H1 (cell line): ENCODE measurements around the gene ABHD12. TPM values are rescaled to one million over a fixed set of nuclear protein-coding genes. Genes with fewer than 3 reads are reported as not detected.

Experiments
- CTCF ChIA-PET: fragments of 300-600 bp; sonication (Branson Sonifier 250); formaldehyde crosslinking; loops from one replicate; lab custom pipeline; 2021; ENCODE audit not compliant: partially characterized antibody; lab: Charles Lee
- POLR2A ChIA-PET: fragments of 300-600 bp; sonication (Branson Sonifier 250); formaldehyde crosslinking; loops from one replicate; lab custom pipeline; 2021; ENCODE audit warnings: inconsistent platforms; ENCODE audit not compliant: partially characterized antibody; lab: Charles Lee
- DNase-seq, 2 experiments: peaks; one replicate each; pipeline versions ENCODE4 v3.0.0 to v3.0.0-alpha.2; 2010 to 2022; ENCODE audit warnings: low spot score in 2 of 2, low read depth in 1 of 2, mixed read lengths in 1 of 2
- FAIRE-seq: peaks from 2 replicates; lab custom pipeline; 2011; peaks lifted over from hg19 to GRCh38; lab: Jason Lieb, UNC
- H2AFZ ChIP-seq: 2 replicates; pipeline ENCODE4 v1.8.1; 2012; ENCODE audit warnings: low read length, inconsistent platforms
- H2AK5ac ChIP-seq: 2 replicates; pipeline ENCODE4 v1.6.1; 2013; ENCODE audit warnings: low read depth, low read length
- H2BK120ac ChIP-seq: replicated peaks from 2 replicates; pipeline ENCODE3; 2013; ENCODE audit warnings: low read depth, low read length, inconsistent platforms
- H2BK12ac ChIP-seq: 2 replicates; pipeline ENCODE4 v1.6.1; 2013; ENCODE audit warnings: low read depth, low read length
- H2BK15ac ChIP-seq: 2 replicates; pipeline ENCODE4 v1.6.1; 2013; ENCODE audit warnings: low read length
- H2BK20ac ChIP-seq: 2 replicates; pipeline ENCODE4 v1.6.1; 2013; ENCODE audit warnings: low read length
- H2BK5ac ChIP-seq: 2 replicates; pipeline ENCODE4 v1.6.1; 2013; ENCODE audit warnings: low read depth, low read length
- H3K14ac ChIP-seq: 2 replicates; pipeline ENCODE4 v1.6.1; 2013; ENCODE audit warnings: inconsistent platforms; ENCODE audit not compliant: insufficient read length
- H3K18ac ChIP-seq: 2 replicates; pipeline ENCODE4 v1.6.1; 2013; ENCODE audit warnings: low read length; ENCODE audit errors: extremely low read depth
- H3K23ac ChIP-seq: 2 replicates; pipeline ENCODE4 v1.6.1; 2013; ENCODE audit warnings: inconsistent platforms; ENCODE audit not compliant: insufficient read length
- H3K23me2 ChIP-seq: 2 replicates; pipeline ENCODE4 v1.6.1; 2013; ENCODE audit warnings: low read depth, low read length
- H3K27ac ChIP-seq: 2 replicates; pipeline ENCODE4 v1.6.1; 2011; ENCODE audit warnings: low read depth, low read length, inconsistent platforms
- H3K27me3 ChIP-seq, 4 experiments: replicated peaks in 1 of 4; 1 replicate in 1 of 4; 2 replicates in 3 of 4; pipeline versions ENCODE4 v1.6.1 to v1.8.1; 2011 to 2013; ENCODE audit warnings: low read length in 3 of 4, mild to moderate bottlenecking in 3 of 4, inconsistent platforms in 2 of 4, mixed read lengths in 2 of 4, moderate library complexity in 1 of 4; ENCODE audit not compliant: control insufficient read depth in 3 of 4, insufficient read depth in 3 of 4; ENCODE audit errors: extremely low read depth in 1 of 4
- H3K36me3 ChIP-seq, 4 experiments: 2 replicates each; pipeline versions ENCODE4 v1.6.1 to v1.8.1; 2011 to 2013; ENCODE audit warnings: mild to moderate bottlenecking in 4 of 4, low read length in 3 of 4, moderate library complexity in 2 of 4, control low read depth in 1 of 4, inconsistent platforms in 1 of 4; ENCODE audit not compliant: insufficient read depth in 4 of 4, control insufficient read depth in 2 of 4
- H3K4ac ChIP-seq: replicated peaks from 2 replicates; pipeline ENCODE3; 2013; ENCODE audit warnings: low read length, low read depth, mixed read lengths, inconsistent platforms; ENCODE audit not compliant: insufficient read length
- H3K4me1 ChIP-seq, 4 experiments: replicated peaks in 1 of 4; 1 replicate in 1 of 4; 2 replicates in 3 of 4; pipeline versions ENCODE4 v1.6.1 to v1.8.1; 2011 to 2013; ENCODE audit warnings: low read length in 3 of 4, inconsistent platforms in 2 of 4, mixed read lengths in 1 of 4; ENCODE audit not compliant: insufficient read depth in 4 of 4, control insufficient read depth in 3 of 4
- H3K4me2 ChIP-seq, 2 experiments: 2 replicates each; pipeline versions ENCODE4 v1.6.1 to v1.8.1; 2011 to 2013; ENCODE audit warnings: low read depth in 2 of 2, low read length in 2 of 2, control low read depth in 1 of 2, inconsistent platforms in 1 of 2, mild to moderate bottlenecking in 1 of 2; ENCODE audit not compliant: insufficient read depth in 1 of 2
- H3K4me3 ChIP-seq, 4 experiments: fragments of 200-600, 300-600 bp in 1 of 4; sonication (generic), shearing (Covaris generic), sonication (Bioruptor Twin) in 1 of 4; 2 replicates each; pipeline versions ENCODE4 v1.5.1 to v1.8.1; 2011 to 2016; ENCODE audit warnings: low read length in 4 of 4, low read depth in 3 of 4, control low read depth in 2 of 4, inconsistent platforms in 2 of 4, mild to moderate bottlenecking in 2 of 4, mixed read lengths in 1 of 4, moderate library complexity in 1 of 4; ENCODE audit not compliant: insufficient read depth in 2 of 4; ENCODE audit errors: extremely low read depth in 1 of 4
- H3K56ac ChIP-seq: replicated peaks from 2 replicates; pipeline ENCODE3; 2013; ENCODE audit warnings: low read depth, mild to moderate bottlenecking, mixed read lengths, low read length, inconsistent platforms; ENCODE audit not compliant: insufficient read length
- H3K79me1 ChIP-seq: 2 replicates; pipeline ENCODE4 v1.6.1; 2013; ENCODE audit warnings: low read depth, low read length, control low read depth
- H3K79me2 ChIP-seq, 2 experiments: 2 replicates each; pipeline versions ENCODE4 v1.6.1 to v1.8.1; 2012 to 2013; ENCODE audit warnings: low read length in 2 of 2, mild to moderate bottlenecking in 2 of 2, inconsistent platforms in 1 of 2; ENCODE audit not compliant: insufficient read depth in 2 of 2, control insufficient read depth in 1 of 2
- H3K9ac ChIP-seq, 4 experiments: replicated peaks in 1 of 4; 1 replicate in 1 of 4; 2 replicates in 3 of 4; pipeline versions ENCODE4 v1.6.1 to v1.8.1; 2011 to 2013; ENCODE audit warnings: low read depth in 3 of 4, low read length in 3 of 4, control low read depth in 2 of 4, mild to moderate bottlenecking in 2 of 4, moderate library complexity in 2 of 4, inconsistent platforms in 1 of 4; ENCODE audit errors: extremely low read depth in 1 of 4
- H3K9me3 ChIP-seq, 2 experiments: 2 replicates each; pipeline versions ENCODE4 v1.6.1 to v1.8.1; 2012 to 2013; ENCODE audit warnings: mild to moderate bottlenecking in 2 of 2, moderate library complexity in 2 of 2, control low read depth in 1 of 2, inconsistent platforms in 1 of 2, low read depth in 1 of 2, low read length in 1 of 2, mixed read lengths in 1 of 2; ENCODE audit not compliant: insufficient read depth in 2 of 2
- H4K20me1 ChIP-seq, 2 experiments: replicated peaks in 1 of 2; 2 replicates each; pipeline versions ENCODE3 to v1.8.1; 2011 to 2013; ENCODE audit warnings: inconsistent platforms in 2 of 2, low read length in 2 of 2, mild to moderate bottlenecking in 1 of 2; ENCODE audit not compliant: insufficient read depth in 2 of 2, control insufficient read depth in 1 of 2
- H4K5ac ChIP-seq: 2 replicates; pipeline ENCODE4 v1.6.1; 2013; ENCODE audit warnings: low read length, low read depth, mixed read lengths, inconsistent platforms; ENCODE audit not compliant: insufficient read length
- H4K8ac ChIP-seq: 2 replicates; pipeline ENCODE4 v1.8.0; 2013; ENCODE audit warnings: mild to moderate bottlenecking, moderate library complexity, low read length, inconsistent platforms; ENCODE audit not compliant: insufficient read depth; ENCODE audit errors: extremely low read depth
- H4K91ac ChIP-seq: replicated peaks from 2 replicates; pipeline ENCODE3; 2013; ENCODE audit warnings: low read length, mixed read lengths, inconsistent platforms; ENCODE audit not compliant: insufficient read length
- CREB1 ChIP-seq: IDR thresholded peaks from 2 replicates; pipeline ENCODE4 v1.6.1; 2012; ENCODE audit warnings: inconsistent platforms
- EGR1 ChIP-seq: IDR thresholded peaks from 2 replicates; pipeline ENCODE4 v1.6.1; 2011; ENCODE audit warnings: low read depth, low read length, borderline replicate concordance
- EP300 ChIP-seq, 2 experiments: IDR thresholded peaks; 1 replicate in 1 of 2; 2 replicates in 1 of 2; pipeline ENCODE4 v1.6.1; 2011 to 2012; ENCODE audit warnings: low read depth in 2 of 2, low read length in 2 of 2, mild to moderate bottlenecking in 2 of 2, borderline replicate concordance in 1 of 2, inconsistent platforms in 1 of 2, moderate library complexity in 1 of 2
- GTF2F1 ChIP-seq: IDR thresholded peaks from 2 replicates; pipeline ENCODE4 v1.6.1; 2012; ENCODE audit warnings: low read depth, low read length, improper control_type of control experiment, borderline replicate concordance
- KDM4A ChIP-seq: IDR thresholded peaks from one replicate; pipeline ENCODE4 v1.7.1; 2012; ENCODE audit warnings: low read depth, mild to moderate bottlenecking, moderate library complexity, low read length, inconsistent platforms; ENCODE audit not compliant: severe bottlenecking
- MAFK ChIP-seq: IDR thresholded peaks from 2 replicates; pipeline ENCODE4 v1.6.1; 2012; ENCODE audit warnings: low read depth, mild to moderate bottlenecking, improper control_type of control experiment, low read length
- NANOG ChIP-seq: IDR thresholded peaks from 2 replicates; pipeline ENCODE4 v1.6.1; 2011; ENCODE audit warnings: low read length, low read depth, mild to moderate bottlenecking, inconsistent platforms; ENCODE audit not compliant: insufficient read depth, poor library complexity, severe bottlenecking
- POU5F1 ChIP-seq: IDR thresholded peaks from 2 replicates; pipeline ENCODE4 v1.6.1; 2011; ENCODE audit warnings: low read depth, mild to moderate bottlenecking, low read length, moderate library complexity
- RBBP5 ChIP-seq: IDR thresholded peaks from 2 replicates; pipeline ENCODE4 v1.7.1; 2012; ENCODE audit warnings: low read depth, mild to moderate bottlenecking, inconsistent platforms, low read length, moderate library complexity, borderline replicate concordance
- RFX5 ChIP-seq: IDR thresholded peaks from 2 replicates; pipeline ENCODE4 v1.6.1; 2011; ENCODE audit warnings: low read depth, low read length, improper control_type of control experiment, borderline replicate concordance
- SIX5 ChIP-seq: IDR thresholded peaks from 2 replicates; pipeline ENCODE4 v1.6.1; 2011; ENCODE audit warnings: mild to moderate bottlenecking, low read depth, low read length
- WGBS, 2 experiments: shearing (Covaris generic) in 1 of 2; methylation state at CpG; one replicate each; pipeline versions ENCODE4 v1.1.6 to v1.1.7; 2013 to 2015; ENCODE audit warnings: low lambda C conversion rate in 2 of 2, mixed read lengths in 2 of 2, inconsistent platforms in 1 of 2, low coverage in 1 of 2, missing lambda C conversion rate in 1 of 2; ENCODE audit not compliant: insufficient replicate concordance in 2 of 2, insufficient coverage in 1 of 2, insufficient read length in 1 of 2; ENCODE audit errors: extremely low coverage in 1 of 2, missing lambda C conversion rate in 1 of 2; 5-methylcytosine and 5-hydroxymethylcytosine counted together
- polyA plus RNA-seq, 7 experiments: library from polyadenylated mRNA; depleted of rRNA in 3 of 7; stranded (reverse) in 5 of 7; unstranded in 2 of 7; fragments of >200 nt in 5 of 7; fragments of 200-250 nt in 2 of 7; gene quantifications; 1 replicate in 5 of 7; 2 replicates in 1 of 7; 4 replicates in 1 of 7; pipeline versions ENCODE4 v1.2.1 to v1.2.3, GENCODE V29; 2011 to 2013; ENCODE audit warnings: missing spikeins in 2 of 7, mixed read lengths in 2 of 7
- total RNA-seq: library from RNA; stranded (reverse); fragmentation: NEBNext Ultra II Directional; extraction: Animal tissue kit (Norgen Biotek cat#: 25700); gene quantifications from 2 replicates; pipeline ENCODE4 v1.2.1, GENCODE V29; 2021

The ABHD12 gene
- total and polyA plus RNA-seq, 2 of the 8 experiments (the other 6 are each of a cell fraction or from before 2014, with no cell fraction given) = 31.3 to 59.5 TPM

- H3K56ac ChIP-seq = no peak overlapping the region
- no peak overlapping the region for H3K23ac ChIP-seq
- no peaks in the 10 kb centered on the region for H3K9me3 ChIP-seq
- no peak overlapping the region for H4K5ac ChIP-seq
- H3K4me1 ChIP-seq = no peaks in the 10 kb centered on the region
- no peak overlapping the region for H3K18ac ChIP-seq
- no peak overlapping the region for H3K4me3 ChIP-seq
- no peak overlapping the region for H2AK5ac ChIP-seq
- CTCF ChIA-PET = interaction anchor here (1.0 kb wide), 1 partner anchor 20 kb away, joined by 3 read pairs; no protein-coding TSS in a partner anchor
- H3K4me2 ChIP-seq = no peak overlapping the region
- no peak overlapping the region for H2BK5ac ChIP-seq
- no peak overlapping the region for H4K91ac ChIP-seq
- no peaks in the 10 kb centered on the region; the same call in 1 of the 2 replicates for H3K23me2 ChIP-seq
- H2BK20ac ChIP-seq = no peak overlapping the region
- no peak overlapping the region for H2BK12ac ChIP-seq
- H3K79me2 ChIP-seq = peaks cover 20 to 84% of the 10 kb centered on the region in 2 experiments
- H3K9ac ChIP-seq = no peak overlapping the region
- H2AFZ ChIP-seq = no peak overlapping the region
- H3K27me3 ChIP-seq = no peaks in the 10 kb centered on the region
- H4K20me1 ChIP-seq = peaks cover 2 to 31% of the 10 kb centered on the region in 2 experiments
- H2BK15ac ChIP-seq = no peak overlapping the region
- H3K79me1 ChIP-seq = peaks cover 38% of the 10 kb centered on the region
- no peak overlapping the region for H3K14ac ChIP-seq
- TF ChIP-seq RBBP5 (no peak), EP300 (IDR thresholded peaks at IDR 0.05; ENCODE audit: borderline replicate concordance in 1 of 2, low read depth in 2 of 2, low read length in 2 of 2) (no peak), EGR1 (no peak), MAFK (no peak), POU5F1 (no peak), NANOG (no peak), RFX5 (no peak), SIX5 (no peak), GTF2F1 (no peak), KDM4A (no peak), CREB1 (no peak)
- TF ChIP-seq, all 59 proteins: peak for 0
- DNase-seq = no peak
- Histone ChIP-seq H3K27ac (no peak overlapping the region), H3K4ac (no peak overlapping the region), H3K36me3 (peaks cover 0 to 3% (median 1%) of the 10 kb centered on the region in 4 experiments; a peak in 2 of 8 replicates), H4K8ac (no peak overlapping the region), H2BK120ac (no peak overlapping the region)
- 93% methylated on average over 5 of the region's 5 CpGs; no CpG with 5 or more reads in 1 of the 2 experiments for WGBS, 2 experiments
- no peak for FAIRE-seq
- POLR2A ChIA-PET = no interaction called here
Observed at GRCh38 chr20:25378189-25378883, 12.3 kb downstream of the ABHD12 start.
